Cardiac fibroblast (primary cell): ENCODE data around the gene USP22.

Source experiments
- DNase-seq, 2 donors: peaks; one replicate each; pipeline versions ENCODE4 v3.0.0 to v3.0.0-alpha.2; 2010; ENCODE audit warnings: low read depth in 2 of 2
- H3K4me3 ChIP-seq, 2 donors: replicated peaks in 1 of 2; 1 replicate in 1 of 2; 2 replicates in 1 of 2; pipeline ENCODE4 v1.5.1; 2011; ENCODE audit warnings: low read depth in 2 of 2, low read length in 2 of 2, mild to moderate bottlenecking in 2 of 2, moderate library complexity in 1 of 2
- TF ChIP-seq, protein P1 (sequence below): IDR thresholded peaks from one replicate; pipeline ENCODE4 v1.5.1; 2011; ENCODE audit warnings: low read depth, mild to moderate bottlenecking, low read length, inconsistent platforms

Gene USP22

DNA sequence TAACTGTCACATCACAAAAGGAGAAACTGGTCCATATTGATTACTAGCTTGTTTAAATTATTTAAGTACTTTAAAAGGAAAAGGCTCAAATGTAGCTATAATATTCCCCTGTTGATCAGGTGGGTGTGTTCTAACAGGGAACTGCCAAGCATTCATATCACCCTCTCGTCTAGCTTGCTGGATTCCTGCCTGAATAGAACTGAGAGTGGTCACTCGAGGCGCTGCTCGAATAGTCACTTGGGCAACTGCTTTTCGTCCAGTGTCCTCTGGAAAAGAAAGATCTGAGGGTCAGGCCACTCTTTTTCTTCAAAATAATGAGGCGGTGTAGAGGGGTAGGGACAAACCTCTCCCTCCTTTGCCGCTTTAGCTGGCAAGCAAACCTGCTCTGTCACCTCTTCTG lies 36.4 kb upstream of the USP22 start:
- H3K4me3 ChIP-seq: no peak overlapping the region
- no peak for DNase-seq
- TF ChIP-seq, protein P1, sequence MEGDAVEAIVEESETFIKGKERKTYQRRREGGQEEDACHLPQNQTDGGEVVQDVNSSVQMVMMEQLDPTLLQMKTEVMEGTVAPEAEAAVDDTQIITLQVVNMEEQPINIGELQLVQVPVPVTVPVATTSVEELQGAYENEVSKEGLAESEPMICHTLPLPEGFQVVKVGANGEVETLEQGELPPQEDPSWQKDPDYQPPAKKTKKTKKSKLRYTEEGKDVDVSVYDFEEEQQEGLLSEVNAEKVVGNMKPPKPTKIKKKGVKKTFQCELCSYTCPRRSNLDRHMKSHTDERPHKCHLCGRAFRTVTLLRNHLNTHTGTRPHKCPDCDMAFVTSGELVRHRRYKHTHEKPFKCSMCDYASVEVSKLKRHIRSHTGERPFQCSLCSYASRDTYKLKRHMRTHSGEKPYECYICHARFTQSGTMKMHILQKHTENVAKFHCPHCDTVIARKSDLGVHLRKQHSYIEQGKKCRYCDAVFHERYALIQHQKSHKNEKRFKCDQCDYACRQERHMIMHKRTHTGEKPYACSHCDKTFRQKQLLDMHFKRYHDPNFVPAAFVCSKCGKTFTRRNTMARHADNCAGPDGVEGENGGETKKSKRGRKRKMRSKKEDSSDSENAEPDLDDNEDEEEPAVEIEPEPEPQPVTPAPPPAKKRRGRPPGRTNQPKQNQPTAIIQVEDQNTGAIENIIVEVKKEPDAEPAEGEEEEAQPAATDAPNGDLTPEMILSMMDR: no peak

DNA sequence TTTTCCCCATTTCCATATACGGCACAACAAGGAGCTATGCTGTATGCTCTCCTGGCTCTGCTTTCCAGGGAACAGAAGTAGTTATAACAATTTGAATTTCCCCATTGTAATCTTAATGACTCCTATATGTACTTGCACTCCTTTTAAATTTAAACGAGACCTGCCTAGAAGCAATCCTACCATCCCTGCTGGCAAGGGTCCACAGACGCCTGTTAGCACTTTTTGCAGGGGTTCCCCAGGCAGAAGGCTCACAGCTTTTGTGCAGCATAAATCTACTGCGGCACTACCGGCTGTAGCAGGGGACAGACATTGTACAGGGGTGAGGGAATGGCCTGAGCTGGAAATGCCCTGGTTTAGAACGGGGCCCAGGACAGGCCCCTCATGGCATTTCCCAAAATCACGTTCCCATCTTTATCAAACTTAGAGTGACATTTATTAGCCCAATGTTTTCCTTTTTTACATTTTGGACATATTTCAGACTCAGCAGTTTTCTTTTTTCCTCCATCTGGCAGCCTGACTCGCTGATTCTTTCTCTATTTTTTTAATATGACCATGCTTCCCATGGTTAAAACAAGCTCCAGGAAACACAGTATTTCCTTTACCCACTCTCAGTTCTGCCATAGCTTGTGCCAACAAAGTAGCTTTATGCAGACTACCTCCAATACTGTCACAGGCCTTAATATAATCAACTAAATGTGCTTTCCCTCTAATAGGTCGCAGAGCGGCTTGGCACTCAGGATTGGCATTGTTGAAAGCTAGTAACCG lies 35.4 kb upstream of the USP22 start:
- TF ChIP-seq, protein P1: no peak
- H3K4me3 ChIP-seq: no peak overlapping the region
- DNase-seq: no peak

DNA sequence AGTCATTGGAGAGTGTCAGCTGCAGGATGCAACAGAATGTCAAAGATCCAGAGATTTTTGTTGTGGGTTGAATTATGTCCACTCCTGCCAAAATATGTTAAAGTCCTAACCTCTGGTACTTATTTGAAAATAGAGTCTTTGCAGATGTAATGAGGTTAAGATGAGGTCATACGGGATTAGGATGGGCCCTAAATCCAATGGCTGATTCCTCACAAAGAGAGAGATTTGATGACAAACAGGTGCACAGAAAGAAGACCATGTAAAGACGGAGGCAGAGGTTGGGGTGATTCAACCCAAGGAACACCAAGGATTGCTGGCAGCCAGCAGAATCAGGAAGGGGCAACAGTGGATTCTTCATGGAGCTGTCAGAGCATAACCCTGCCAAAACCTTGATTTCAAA lies 34.5 kb upstream of the USP22 start:
- DNase-seq: no peak
- TF ChIP-seq, protein P1: no peak
- H3K4me3 ChIP-seq: no peak overlapping the region

DNA sequence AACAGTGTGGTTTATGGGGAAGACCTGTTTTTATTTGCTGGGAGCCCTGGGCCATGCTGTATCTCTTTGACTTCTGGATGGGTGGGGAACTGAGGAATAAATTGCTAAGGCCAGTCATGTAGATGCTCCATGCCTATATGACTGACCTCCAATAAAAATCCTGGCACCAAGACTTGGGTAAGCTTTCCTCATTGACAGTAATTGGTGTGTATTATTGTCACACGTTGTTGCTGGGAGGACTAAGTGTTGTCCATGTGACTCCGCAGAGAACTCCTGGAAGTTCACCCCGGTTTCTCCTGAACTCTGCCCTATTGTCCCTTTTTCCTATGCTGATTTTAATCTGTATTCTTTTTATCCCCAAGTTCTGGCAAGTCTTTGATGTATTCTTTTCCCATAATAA lies 33.4 kb upstream of the USP22 start:
- DNase-seq: no peak
- no peak overlapping the region for H3K4me3 ChIP-seq
- TF ChIP-seq, protein P1: no peak

DNA sequence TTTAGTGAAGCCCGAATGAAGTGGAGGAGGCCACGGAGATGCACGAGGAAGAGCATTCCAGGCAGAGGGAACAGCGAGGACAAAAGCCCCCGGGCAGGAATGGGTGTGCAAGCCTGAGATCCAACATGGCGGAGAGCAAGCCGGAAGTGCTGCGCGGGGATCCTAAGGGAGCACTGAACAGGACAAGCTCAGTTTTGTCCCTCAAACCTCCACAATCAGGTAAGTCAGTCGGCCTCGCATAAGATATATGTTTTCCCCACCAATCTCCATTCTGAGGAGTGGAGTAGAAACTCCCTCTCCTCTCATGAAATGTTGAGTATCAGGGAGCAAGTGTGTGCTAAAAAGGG lies 32.9 kb upstream of the USP22 start:
- DNase-seq: no peak
- TF ChIP-seq, protein P1: no peak
- no peak overlapping the region for H3K4me3 ChIP-seq

DNA sequence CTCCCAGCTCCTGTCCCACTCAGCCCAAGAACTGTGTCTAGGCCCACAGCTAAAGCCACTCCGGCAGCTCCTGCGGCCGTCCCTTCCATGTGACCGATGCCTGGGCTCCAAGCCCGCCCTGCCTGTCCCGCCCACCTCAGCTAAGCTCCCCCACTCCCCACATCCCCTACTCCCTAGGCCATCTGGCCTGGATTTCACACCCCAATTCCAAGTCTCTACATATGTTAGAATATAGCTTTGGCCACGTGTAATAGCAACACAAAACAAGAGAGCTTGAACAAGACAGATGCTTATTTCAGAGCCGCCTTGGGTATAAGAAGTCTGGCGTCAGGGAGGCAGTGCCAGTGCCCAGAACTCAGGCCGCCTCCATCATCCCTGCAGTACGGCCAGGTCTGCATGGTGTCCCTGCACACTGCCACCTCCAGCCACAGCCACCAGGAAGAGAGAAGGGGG lies 30.0 kb upstream of the USP22 start:
- no peak for DNase-seq
- TF ChIP-seq, protein P1: no peak
- no peak overlapping the region for H3K4me3 ChIP-seq

DNA sequence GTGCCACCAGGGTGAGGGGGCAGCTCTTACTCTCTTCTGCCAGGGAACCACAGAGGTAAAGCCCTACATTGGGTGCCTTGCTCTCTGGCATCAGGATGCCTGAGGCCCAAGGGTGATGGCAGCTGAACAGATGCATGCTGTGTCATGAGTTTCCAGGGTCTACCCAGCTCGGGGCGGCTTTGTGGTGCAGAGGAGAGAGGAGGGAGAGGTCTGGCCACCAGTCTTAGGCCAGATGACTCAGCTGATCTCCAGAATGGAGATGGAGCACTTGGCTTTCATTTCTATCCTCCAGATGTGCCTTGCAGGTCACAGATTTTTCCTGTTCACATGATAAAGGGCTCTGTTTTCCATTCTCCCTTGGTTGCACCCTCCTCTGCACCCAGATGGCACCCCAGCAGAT lies 23.6 kb upstream of the USP22 start:
- no peak overlapping the region for H3K4me3 ChIP-seq
- no peak for DNase-seq

More for the DNA sequence above, 23.6 kb upstream of the USP22 start:
- TF ChIP-seq, protein P1: no peak
